Astrocyte (in vitro differentiated cells and primary cell): ENCODE data around the gene FAM200C.

Experiments used
- CTCF ChIP-seq: IDR thresholded peaks from 2 replicates; pipeline ENCODE4 v1.5.1; 2011; ENCODE audit warnings: low read depth, mild to moderate bottlenecking, inconsistent platforms, low read length, moderate library complexity; ENCODE audit not compliant: insufficient read depth
- EZH2 ChIP-seq: IDR thresholded peaks from 2 replicates; pipeline ENCODE4 v1.6.1; 2012; ENCODE audit warnings: mild to moderate bottlenecking, low read length, inconsistent platforms; ENCODE audit not compliant: insufficient read depth

DNA sequence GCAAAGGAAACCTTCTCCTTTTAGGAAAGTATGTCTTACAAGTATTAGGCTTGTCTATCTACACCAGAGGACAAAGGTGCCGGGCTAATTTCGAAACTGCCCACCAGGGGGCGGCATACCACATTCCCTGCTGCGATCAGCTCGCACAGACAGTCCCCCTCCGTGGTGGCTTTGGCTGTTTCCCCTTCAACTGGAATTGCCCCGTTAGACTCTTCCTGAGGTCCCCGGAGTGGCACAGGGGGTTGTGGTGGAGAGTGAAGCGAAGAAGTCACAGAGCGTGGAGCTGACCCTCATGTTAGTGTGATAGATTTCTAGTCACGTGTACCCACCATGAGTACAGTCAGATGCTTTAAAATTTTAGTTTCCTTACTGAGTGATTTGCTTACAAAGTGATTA lies 39.3 kb upstream of the FAM200C start:
- TF ChIP-seq CTCF (peak; percentile 96), EZH2 (no peak)
